ENCODE measurements around the gene NEDD9.

DNA sequence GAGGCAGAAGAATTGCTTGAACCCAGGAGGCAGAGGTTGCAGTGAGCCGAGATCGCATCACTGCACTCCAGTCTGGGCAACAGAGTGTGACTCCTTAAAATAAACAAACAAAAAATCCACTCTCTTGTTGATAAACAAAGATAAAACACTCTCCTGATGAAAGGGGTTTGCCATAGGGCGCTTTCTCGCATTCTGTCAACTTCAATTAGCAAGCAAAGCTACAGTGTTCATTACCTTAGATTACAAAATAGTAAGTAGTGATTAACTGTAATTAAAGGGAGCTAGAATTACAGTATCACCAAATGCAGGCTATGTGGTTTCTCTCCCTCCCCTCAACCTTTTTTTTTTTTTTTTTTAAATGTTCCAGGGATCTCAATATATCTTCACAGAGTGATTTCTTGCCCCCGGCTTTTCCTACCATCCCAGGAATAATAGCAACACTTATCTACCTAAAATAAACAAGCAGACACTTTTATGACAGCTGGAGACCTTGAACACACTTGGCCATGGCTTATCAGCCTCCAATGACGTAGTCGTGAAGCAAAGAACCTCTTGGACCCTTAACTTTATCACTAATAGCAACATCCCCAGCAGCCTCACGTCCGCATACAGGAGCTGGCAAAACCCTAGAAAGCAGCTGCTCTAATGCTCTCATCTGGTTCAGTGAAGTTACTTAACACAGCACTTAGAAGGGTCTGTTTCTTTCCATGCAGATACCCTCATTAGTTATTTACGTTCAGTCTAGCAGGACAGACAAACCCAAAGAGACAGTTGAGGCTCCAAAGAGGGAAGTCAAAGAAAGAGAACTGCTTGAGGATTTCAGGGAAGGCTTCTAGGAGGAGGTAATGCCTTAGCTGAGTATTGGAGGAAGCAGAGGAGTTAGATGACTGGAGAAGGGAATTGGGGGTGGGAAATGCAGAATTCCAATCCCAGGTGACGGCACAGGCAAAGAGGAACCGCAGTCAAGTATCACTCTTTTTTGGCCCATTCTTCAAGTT lies 37.9 kb upstream of the NEDD9 start:
- TF ChIP-seq, protein P1, sequence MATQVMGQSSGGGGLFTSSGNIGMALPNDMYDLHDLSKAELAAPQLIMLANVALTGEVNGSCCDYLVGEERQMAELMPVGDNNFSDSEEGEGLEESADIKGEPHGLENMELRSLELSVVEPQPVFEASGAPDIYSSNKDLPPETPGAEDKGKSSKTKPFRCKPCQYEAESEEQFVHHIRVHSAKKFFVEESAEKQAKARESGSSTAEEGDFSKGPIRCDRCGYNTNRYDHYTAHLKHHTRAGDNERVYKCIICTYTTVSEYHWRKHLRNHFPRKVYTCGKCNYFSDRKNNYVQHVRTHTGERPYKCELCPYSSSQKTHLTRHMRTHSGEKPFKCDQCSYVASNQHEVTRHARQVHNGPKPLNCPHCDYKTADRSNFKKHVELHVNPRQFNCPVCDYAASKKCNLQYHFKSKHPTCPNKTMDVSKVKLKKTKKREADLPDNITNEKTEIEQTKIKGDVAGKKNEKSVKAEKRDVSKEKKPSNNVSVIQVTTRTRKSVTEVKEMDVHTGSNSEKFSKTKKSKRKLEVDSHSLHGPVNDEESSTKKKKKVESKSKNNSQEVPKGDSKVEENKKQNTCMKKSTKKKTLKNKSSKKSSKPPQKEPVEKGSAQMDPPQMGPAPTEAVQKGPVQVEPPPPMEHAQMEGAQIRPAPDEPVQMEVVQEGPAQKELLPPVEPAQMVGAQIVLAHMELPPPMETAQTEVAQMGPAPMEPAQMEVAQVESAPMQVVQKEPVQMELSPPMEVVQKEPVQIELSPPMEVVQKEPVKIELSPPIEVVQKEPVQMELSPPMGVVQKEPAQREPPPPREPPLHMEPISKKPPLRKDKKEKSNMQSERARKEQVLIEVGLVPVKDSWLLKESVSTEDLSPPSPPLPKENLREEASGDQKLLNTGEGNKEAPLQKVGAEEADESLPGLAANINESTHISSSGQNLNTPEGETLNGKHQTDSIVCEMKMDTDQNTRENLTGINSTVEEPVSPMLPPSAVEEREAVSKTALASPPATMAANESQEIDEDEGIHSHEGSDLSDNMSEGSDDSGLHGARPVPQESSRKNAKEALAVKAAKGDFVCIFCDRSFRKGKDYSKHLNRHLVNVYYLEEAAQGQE (IDR thresholded peaks at IDR 0.05; ENCODE audit: insufficient read depth in 1 of 2, low read depth in 2 of 2, low read length in 1 of 2): no peak
- TF ChIP-seq, protein P2, sequence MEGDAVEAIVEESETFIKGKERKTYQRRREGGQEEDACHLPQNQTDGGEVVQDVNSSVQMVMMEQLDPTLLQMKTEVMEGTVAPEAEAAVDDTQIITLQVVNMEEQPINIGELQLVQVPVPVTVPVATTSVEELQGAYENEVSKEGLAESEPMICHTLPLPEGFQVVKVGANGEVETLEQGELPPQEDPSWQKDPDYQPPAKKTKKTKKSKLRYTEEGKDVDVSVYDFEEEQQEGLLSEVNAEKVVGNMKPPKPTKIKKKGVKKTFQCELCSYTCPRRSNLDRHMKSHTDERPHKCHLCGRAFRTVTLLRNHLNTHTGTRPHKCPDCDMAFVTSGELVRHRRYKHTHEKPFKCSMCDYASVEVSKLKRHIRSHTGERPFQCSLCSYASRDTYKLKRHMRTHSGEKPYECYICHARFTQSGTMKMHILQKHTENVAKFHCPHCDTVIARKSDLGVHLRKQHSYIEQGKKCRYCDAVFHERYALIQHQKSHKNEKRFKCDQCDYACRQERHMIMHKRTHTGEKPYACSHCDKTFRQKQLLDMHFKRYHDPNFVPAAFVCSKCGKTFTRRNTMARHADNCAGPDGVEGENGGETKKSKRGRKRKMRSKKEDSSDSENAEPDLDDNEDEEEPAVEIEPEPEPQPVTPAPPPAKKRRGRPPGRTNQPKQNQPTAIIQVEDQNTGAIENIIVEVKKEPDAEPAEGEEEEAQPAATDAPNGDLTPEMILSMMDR (IDR thresholded peaks at IDR 0.05): no peak
- TF ChIP-seq TCF7L2 (IDR thresholded peaks at IDR 0.05; ENCODE audit: low read depth, low read length): no peak
